ENCODE results near the gene HACD1. TPM values are rescaled to one million over a fixed set of nuclear protein-coding genes. Genes with fewer than 3 reads are reported as not detected.

Gene HACD1
- polyA plus RNA-seq (2013, experiment 1 of 2): 22.0 TPM
- polyA plus RNA-seq (2013, experiment 2 of 2): 19.8 TPM

DNA sequence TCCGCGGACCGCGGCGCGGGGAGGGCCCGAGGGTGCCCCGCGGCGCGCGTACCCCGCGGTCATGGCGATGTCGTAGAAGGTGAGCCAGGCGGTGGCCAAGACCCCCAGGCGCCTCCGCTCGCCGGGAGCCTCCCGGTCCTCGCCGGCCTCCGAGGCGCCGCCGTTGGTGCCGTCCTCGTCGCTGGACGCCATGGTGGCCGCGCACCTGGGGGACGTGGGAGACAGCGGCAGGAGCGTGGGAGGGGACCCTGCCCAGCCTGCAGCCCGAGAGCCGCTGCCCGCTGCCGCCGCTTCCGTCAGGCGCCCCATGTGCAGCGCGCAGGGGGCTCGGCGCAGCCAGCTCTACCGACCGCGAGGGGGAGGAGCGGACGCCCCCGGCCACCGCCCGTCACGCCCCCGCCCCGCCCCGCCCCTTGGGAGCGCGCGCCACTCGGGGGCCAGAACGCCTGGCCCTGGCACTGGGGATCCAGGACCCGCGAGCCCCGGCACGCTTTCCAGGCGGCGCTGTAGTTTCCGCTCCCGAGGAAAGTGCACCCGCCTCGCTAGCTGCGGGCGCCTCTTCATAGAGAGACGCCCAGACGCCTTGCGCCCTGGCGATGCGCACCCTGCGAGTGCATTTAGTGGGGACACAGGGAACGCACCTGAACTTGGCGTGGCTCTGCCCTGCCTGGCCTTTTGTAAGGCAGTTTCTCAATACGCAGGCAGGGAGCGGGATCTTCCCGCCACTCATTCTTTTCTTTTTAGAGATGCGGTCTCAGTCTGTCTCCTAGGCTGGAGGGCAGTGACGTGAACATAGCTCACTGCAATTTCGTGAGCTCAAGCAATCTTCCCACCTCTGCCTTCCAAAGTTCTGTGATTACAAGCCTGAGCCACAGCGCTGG, at the start of gene HACD1:
TSS of gene HACD1 (minus strand) at position 344 of the 881 bp plus-strand sequence. CDS start at position 309, 35 bp downstream.
- WGBS: under 1% methylated on average over 92 of the region's 92 CpGs
- Histone ChIP-seq H3K9me3 (ENCODE audit: insufficient read depth, low read depth, low read length) (no peaks in the 10 kb centered on the region), H3K27me3 (ENCODE audit: insufficient read depth, low read length) (peaks cover 5% of the 10 kb centered on the region; the same call in 1 of the 2 replicates), H3K27ac (ENCODE audit: low read depth, low read length) (peak within 1 kb of the TSS; percentile 94), H3K9ac (ENCODE audit: low read depth, low read length) (peak within 1 kb of the TSS; percentile 91), H3K36me3 (ENCODE audit: insufficient read depth, low read length) (peaks cover 6% of the 10 kb centered on the region), H3K4me3 (ENCODE audit: low read length) (peak within 1 kb of the TSS; percentile 95), H3K4me1 (ENCODE audit: insufficient read depth, low read length) (no peaks in the 10 kb centered on the region)

DNA sequence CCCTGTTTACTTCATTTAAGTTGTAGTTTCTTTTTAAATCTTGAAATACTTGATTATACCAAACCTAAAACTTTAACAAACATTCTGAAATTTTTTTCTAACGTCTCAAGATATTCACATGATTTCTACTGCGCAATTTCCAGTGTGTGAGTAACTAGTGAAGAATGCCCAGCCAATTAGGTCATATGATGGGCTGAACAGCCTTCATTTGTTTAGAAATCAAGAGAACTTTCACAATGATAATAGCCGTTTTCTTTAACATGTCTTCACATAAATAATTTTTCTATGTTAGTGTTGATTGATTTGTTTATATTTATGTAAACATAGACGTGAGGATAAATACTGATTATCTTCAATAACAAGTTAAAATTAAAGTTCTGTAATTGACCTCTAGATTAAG, 48.6 kb upstream of the HACD1 start:
- no peaks in the 10 kb centered on the region for H3K27me3 ChIP-seq (ENCODE audit: insufficient read depth, low read length)
- peaks cover 21% of the 10 kb centered on the region for H3K36me3 ChIP-seq (ENCODE audit: insufficient read depth, low read length)
- H3K4me1 ChIP-seq (ENCODE audit: insufficient read depth, low read length): peaks cover 48% of the 10 kb centered on the region
- H3K4me3 ChIP-seq (ENCODE audit: low read length): no peak overlapping the region
- H3K27ac ChIP-seq (ENCODE audit: low read depth, low read length): no peak overlapping the region
- H3K9me3 ChIP-seq (ENCODE audit: insufficient read depth, low read depth, low read length): no peaks in the 10 kb centered on the region
- WGBS: 96% methylated on average over 2 of the region's 4 CpGs
- H3K9ac ChIP-seq (ENCODE audit: low read depth, low read length): no peak overlapping the region

- H3K9ac ChIP-seq (ENCODE audit: low read depth, low read length): no peak overlapping the region
- no peak overlapping the region for H3K4me3 ChIP-seq (ENCODE audit: low read length)
Measured at GRCh38 chr10:17663450-17663849, 46.3 kb upstream of the HACD1 start.

DNA sequence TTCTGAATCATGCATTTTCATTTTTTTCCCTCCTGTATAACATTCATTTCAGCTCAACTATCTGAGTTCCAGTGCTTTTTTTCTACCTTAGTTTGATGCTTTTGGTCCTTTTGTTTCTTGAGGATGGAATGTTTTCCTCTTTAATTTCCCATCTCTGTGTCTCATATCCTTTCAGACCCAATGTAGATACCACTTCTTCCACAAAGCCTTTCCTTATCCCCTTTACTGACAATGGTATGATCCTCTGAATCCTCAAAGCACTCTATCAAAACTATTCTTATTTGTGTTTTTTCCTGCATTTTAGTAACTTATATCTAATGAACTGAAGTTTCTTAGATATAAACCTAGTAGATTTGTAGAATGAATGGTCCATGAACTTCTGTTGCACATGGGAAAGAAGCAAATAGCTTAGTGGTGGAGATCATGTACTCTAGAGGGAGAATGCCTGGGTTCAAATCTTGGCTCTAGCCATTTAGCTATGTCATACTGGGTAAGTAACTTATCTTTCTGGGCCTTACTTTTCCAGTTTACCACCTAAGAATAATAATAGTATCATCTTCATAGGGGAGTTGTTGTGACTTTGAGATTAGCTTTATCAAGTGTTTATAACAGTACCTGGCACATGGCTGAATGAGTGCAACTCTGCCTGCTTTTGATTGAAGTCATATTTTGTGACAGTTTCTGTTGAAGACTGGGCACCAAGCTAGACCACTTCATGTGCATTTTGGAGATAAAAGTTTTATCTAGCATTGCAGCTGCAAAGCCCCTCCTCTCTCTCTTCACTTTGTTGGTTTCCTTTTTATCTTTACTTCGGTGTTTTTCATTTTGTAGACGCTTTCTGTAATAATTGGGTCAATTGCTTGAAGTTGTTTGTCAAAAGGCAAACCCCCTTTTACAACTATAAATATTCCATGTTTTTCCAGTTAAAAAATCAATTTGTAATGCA, 45.3 kb upstream of the HACD1 start:
- Histone ChIP-seq H3K4me3 (ENCODE audit: low read length) (no peak overlapping the region), H3K4me1 (ENCODE audit: insufficient read depth, low read length) (peaks cover 30% of the 10 kb centered on the region), H3K9ac (ENCODE audit: low read depth, low read length) (no peak overlapping the region), H3K27me3 (ENCODE audit: insufficient read depth, low read length) (no peaks in the 10 kb centered on the region), H3K9me3 (ENCODE audit: insufficient read depth, low read depth, low read length) (no peaks in the 10 kb centered on the region), H3K27ac (ENCODE audit: low read depth, low read length) (no peak overlapping the region), H3K36me3 (ENCODE audit: insufficient read depth, low read length) (peaks cover 27% of the 10 kb centered on the region)
- WGBS: 100% methylated on average over 1 of the region's 2 CpGs

More at GRCh38 chr10:17663450-17663849, 46.3 kb upstream of the HACD1 start:
- Histone ChIP-seq H3K27ac (ENCODE audit: low read depth, low read length) (no peak overlapping the region), H3K9me3 (ENCODE audit: insufficient read depth, low read depth, low read length) (no peaks in the 10 kb centered on the region), H3K36me3 (ENCODE audit: insufficient read depth, low read length) (peaks cover 27% of the 10 kb centered on the region), H3K27me3 (ENCODE audit: insufficient read depth, low read length) (no peaks in the 10 kb centered on the region), H3K4me1 (ENCODE audit: insufficient read depth, low read length) (peaks cover 32% of the 10 kb centered on the region)
- WGBS: no CpG with 5 or more reads among the region's 1 CpG

DNA sequence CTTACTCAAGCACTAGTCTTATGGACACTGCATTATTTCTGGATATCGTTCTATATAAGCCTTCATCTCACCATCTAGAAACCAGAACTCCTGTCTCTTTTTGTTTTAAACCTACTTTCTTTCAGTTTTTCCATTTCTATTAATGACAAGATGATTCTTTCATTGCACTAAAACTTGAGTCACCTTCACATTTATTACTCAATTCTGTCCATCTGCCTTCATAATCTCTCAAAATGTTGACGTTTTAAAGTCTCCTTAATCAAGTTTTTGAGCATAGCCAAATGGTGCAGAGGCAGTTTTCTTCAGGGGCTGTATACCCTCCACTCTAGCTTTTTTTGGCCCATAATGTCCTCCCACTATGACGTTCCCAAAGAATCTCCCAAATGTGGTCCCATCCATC, 44.3 kb upstream of the HACD1 start:
- Histone ChIP-seq H3K36me3 (ENCODE audit: insufficient read depth, low read length) (peaks cover 27% of the 10 kb centered on the region), H3K4me1 (ENCODE audit: insufficient read depth, low read length) (peaks cover 30% of the 10 kb centered on the region), H3K9ac (ENCODE audit: low read depth, low read length) (no peak overlapping the region), H3K27me3 (ENCODE audit: insufficient read depth, low read length) (no peaks in the 10 kb centered on the region), H3K9me3 (ENCODE audit: insufficient read depth, low read depth, low read length) (no peaks in the 10 kb centered on the region), H3K4me3 (ENCODE audit: low read length) (no peak overlapping the region), H3K27ac (ENCODE audit: low read depth, low read length) (no peak overlapping the region)
- WGBS: 93% methylated on average over 3 of the region's 3 CpGs

- H3K9ac ChIP-seq (ENCODE audit: low read depth, low read length): no peak overlapping the region
- no peak overlapping the region for H3K4me3 ChIP-seq (ENCODE audit: low read length)
- H3K27ac ChIP-seq (ENCODE audit: low read depth, low read length): no peak overlapping the region
- H3K36me3 ChIP-seq (ENCODE audit: insufficient read depth, low read length): peaks cover 27% of the 10 kb centered on the region
- no peaks in the 10 kb centered on the region for H3K27me3 ChIP-seq (ENCODE audit: insufficient read depth, low read length)
- H3K9me3 ChIP-seq (ENCODE audit: insufficient read depth, low read depth, low read length): no peaks in the 10 kb centered on the region
- H3K4me1 ChIP-seq (ENCODE audit: insufficient read depth, low read length): peaks cover 28% of the 10 kb centered on the region
Measured at GRCh38 chr10:17660921-17661320, 43.7 kb upstream of the HACD1 start.

- Histone ChIP-seq H3K4me3 (ENCODE audit: low read length) (no peak overlapping the region), H3K27ac (ENCODE audit: low read depth, low read length) (no peak overlapping the region), H3K9ac (ENCODE audit: low read depth, low read length) (no peak overlapping the region), H3K4me1 (ENCODE audit: insufficient read depth, low read length) (peaks cover 13% of the 10 kb centered on the region), H3K27me3 (ENCODE audit: insufficient read depth, low read length) (no peaks in the 10 kb centered on the region), H3K9me3 (ENCODE audit: insufficient read depth, low read depth, low read length) (no peaks in the 10 kb centered on the region; the same call in 1 of the 2 replicates), H3K36me3 (ENCODE audit: insufficient read depth, low read length) (peaks cover 27% of the 10 kb centered on the region)
- WGBS: 97% methylated on average over 3 of the region's 4 CpGs
Measured at GRCh38 chr10:17659365-17659764, 42.2 kb upstream of the HACD1 start.

DNA sequence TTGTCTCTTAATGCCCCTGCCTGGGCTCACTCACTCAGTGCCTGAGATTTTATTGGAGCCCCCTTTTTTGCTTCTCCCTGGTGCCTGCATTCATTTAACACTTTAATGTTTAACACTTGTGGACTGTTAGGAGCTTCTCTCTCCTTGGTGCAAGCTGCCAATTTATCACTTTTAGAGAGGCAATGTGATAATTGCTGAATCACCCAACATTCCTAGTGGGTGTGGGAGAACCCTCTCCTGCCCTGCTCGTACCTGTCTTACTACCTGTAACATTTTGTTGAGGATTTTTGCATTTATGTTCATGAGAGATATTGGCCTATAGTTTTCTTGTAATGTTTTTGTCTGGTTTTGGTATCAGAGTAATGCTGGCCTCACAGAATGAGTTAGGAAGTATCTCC, 39.9 kb upstream of the HACD1 start:
- Histone ChIP-seq H3K9ac (ENCODE audit: low read depth, low read length) (no peak overlapping the region), H3K27ac (ENCODE audit: low read depth, low read length) (no peak overlapping the region), H3K27me3 (ENCODE audit: insufficient read depth, low read length) (no peaks in the 10 kb centered on the region), H3K36me3 (ENCODE audit: insufficient read depth, low read length) (peaks cover 34% of the 10 kb centered on the region), H3K9me3 (ENCODE audit: insufficient read depth, low read depth, low read length) (peaks cover 16% of the 10 kb centered on the region), H3K4me3 (ENCODE audit: low read length) (no peak overlapping the region), H3K4me1 (ENCODE audit: insufficient read depth, low read length) (peaks cover 10% of the 10 kb centered on the region)
- 80% methylated on average over 1 of the region's 1 CpG for WGBS

GRCh38 chr10:17655567-17656146, 38.5 kb upstream of the HACD1 start:
- Histone ChIP-seq H3K27me3 (ENCODE audit: insufficient read depth, low read length) (no peaks in the 10 kb centered on the region), H3K9ac (ENCODE audit: low read depth, low read length) (no peak overlapping the region), H3K9me3 (ENCODE audit: insufficient read depth, low read depth, low read length) (peaks cover 16% of the 10 kb centered on the region), H3K4me1 (ENCODE audit: insufficient read depth, low read length) (peaks cover 22% of the 10 kb centered on the region), H3K27ac (ENCODE audit: low read depth, low read length) (no peak overlapping the region), H3K36me3 (ENCODE audit: insufficient read depth, low read length) (peaks cover 19% of the 10 kb centered on the region), H3K4me3 (ENCODE audit: low read length) (no peak overlapping the region)
- 92% methylated on average over 4 of the region's 5 CpGs for WGBS

DNA sequence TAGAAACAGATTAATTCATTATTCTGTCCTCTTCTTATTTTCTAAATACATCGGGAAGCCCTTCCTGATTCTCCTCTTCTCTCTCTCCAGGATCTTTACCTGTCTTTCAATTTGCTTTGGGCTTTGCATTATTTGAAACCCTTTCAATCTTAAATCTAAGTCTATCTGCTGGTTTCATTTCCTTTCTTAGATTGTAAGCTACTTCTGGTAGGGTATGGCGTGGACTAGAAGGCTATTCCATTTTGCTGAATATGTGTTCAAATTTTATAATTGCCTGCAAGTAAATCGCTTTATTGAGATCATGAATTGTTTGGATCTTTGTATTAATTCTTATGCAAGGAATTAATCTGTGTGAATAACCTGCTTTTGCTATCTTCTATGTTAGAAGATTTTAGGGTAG, 37.8 kb upstream of the HACD1 start:
- Histone ChIP-seq H3K27me3 (ENCODE audit: insufficient read depth, low read length) (no peaks in the 10 kb centered on the region), H3K27ac (ENCODE audit: low read depth, low read length) (no peak overlapping the region), H3K36me3 (ENCODE audit: insufficient read depth, low read length) (peaks cover 14% of the 10 kb centered on the region), H3K4me3 (ENCODE audit: low read length) (no peak overlapping the region), H3K4me1 (ENCODE audit: insufficient read depth, low read length) (peaks cover 22% of the 10 kb centered on the region), H3K9me3 (ENCODE audit: insufficient read depth, low read depth, low read length) (peaks cover 16% of the 10 kb centered on the region), H3K9ac (ENCODE audit: low read depth, low read length) (no peak overlapping the region)
- 98% methylated on average over 3 of the region's 3 CpGs for WGBS

All from HUES64 (cell line).